Mucosa of rectum (tissue), 2 donors: ENCODE data around the gene LGALS3.

Source experiments
- H3K27ac ChIP-seq, 2 donors: one replicate each; pipeline ENCODE4 v1.7.0; 2013; ENCODE audit warnings: inconsistent platforms in 2 of 2, low read depth in 2 of 2, low read length in 2 of 2
- H3K27me3 ChIP-seq, 2 donors: one replicate each; pipeline ENCODE4 v1.7.0; 2013; ENCODE audit warnings: low read length in 2 of 2; ENCODE audit not compliant: control insufficient read depth in 2 of 2, insufficient read depth in 2 of 2
- H3K36me3 ChIP-seq, 2 donors: one replicate each; pipeline ENCODE4 v1.7.0; 2013; ENCODE audit warnings: low read length in 2 of 2; ENCODE audit not compliant: control insufficient read depth in 2 of 2, insufficient read depth in 2 of 2
- H3K4me1 ChIP-seq, 2 donors: one replicate each; pipeline ENCODE4 v1.7.0; 2013; ENCODE audit warnings: low read length in 2 of 2, mild to moderate bottlenecking in 1 of 2; ENCODE audit not compliant: control insufficient read depth in 2 of 2, insufficient read depth in 2 of 2
- H3K4me3 ChIP-seq, 2 donors: one replicate each; pipeline ENCODE4 v1.7.0; 2013; ENCODE audit warnings: low read length in 2 of 2
- H3K9ac ChIP-seq, 2 donors: one replicate each; pipeline ENCODE4 v1.7.0; 2013; ENCODE audit warnings: low read length in 2 of 2, low read depth in 1 of 2, mild to moderate bottlenecking in 1 of 2
- H3K9me3 ChIP-seq, 2 donors: one replicate each; pipeline ENCODE4 v1.7.0; 2013; ENCODE audit warnings: low read length in 2 of 2; ENCODE audit not compliant: control insufficient read depth in 2 of 2
- donor health status: healthy.
- donor health status: Normal muscosa, but diverticular disease.

The LGALS3 gene

DNA sequence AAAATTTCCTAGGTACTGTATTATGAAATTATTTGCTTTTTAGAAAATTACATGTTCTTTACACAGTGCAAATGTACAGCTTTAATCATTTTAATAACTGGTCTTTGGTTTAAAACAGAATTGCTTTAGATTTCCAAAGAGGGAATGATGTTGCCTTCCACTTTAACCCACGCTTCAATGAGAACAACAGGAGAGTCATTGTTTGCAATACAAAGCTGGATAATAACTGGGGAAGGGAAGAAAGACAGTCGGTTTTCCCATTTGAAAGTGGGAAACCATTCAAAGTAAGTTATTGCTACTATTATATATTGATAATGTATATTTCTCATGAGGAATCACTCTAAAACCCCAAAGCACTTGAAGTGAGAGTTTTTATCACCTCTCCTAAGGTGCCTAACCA lies 13.4 kb downstream of the LGALS3 start:
- Histone ChIP-seq H3K4me3 (no peak overlapping the region), H3K9me3 (no peaks in the 10 kb centered on the region), H3K4me1 (peaks cover 7 to 13% of the 10 kb centered on the region in 2 donors), H3K27me3 (no peaks in the 10 kb centered on the region), H3K9ac (no peak overlapping the region), H3K27ac (no peak overlapping the region), H3K36me3 (peaks cover 77 to 84% of the 10 kb centered on the region in 2 donors)

GRCh38 chr14:55146425-55146824 lies 17.4 kb downstream of the LGALS3 start:
- peaks cover 42 to 50% of the 10 kb centered on the region in 2 donors for H3K36me3 ChIP-seq
- no peaks in the 10 kb centered on the region for H3K27me3 ChIP-seq
- no peak overlapping the region for H3K27ac ChIP-seq
- no peaks in the 10 kb centered on the region for H3K9me3 ChIP-seq
- no peaks in the 10 kb centered on the region for H3K4me1 ChIP-seq
- no peak overlapping the region for H3K9ac ChIP-seq
- H3K4me3 ChIP-seq: no peak overlapping the region

DNA sequence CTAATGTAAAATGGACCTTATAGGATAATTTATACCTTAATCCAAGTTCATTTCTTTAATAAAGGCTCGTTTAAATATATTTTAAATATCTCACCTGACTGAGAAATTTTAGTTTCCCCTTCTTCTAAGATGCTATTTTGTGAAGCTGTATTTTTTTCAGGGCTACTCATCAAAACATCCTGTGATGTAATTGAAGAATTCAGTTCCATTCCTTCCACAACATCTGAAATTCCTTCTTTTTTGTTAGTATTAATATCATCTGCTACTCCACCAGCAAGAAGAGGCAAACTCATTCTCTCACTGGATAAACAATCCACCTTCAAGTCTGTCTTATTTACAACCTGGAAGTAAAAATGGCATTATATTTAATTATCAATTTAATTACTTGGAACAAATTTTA lies 22.5 kb downstream of the LGALS3 start:
- Histone ChIP-seq H3K9me3 (no peaks in the 10 kb centered on the region), H3K4me1 (no peaks in the 10 kb centered on the region), H3K27me3 (no peaks in the 10 kb centered on the region), H3K4me3 (no peak overlapping the region), H3K27ac (no peak overlapping the region), H3K9ac (no peak overlapping the region), H3K36me3 (peaks cover 0 to under 1% of the 10 kb centered on the region in 2 donors)

GRCh38 chr14:55152052-55152753 lies 23.2 kb downstream of the LGALS3 start:
- H3K36me3 ChIP-seq: no peaks in the 10 kb centered on the region
- no peak overlapping the region for H3K4me3 ChIP-seq
- H3K9me3 ChIP-seq: no peaks in the 10 kb centered on the region
- H3K9ac ChIP-seq: no peak overlapping the region
- H3K4me1 ChIP-seq: no peaks in the 10 kb centered on the region
- H3K27me3 ChIP-seq: no peaks in the 10 kb centered on the region
- no peak overlapping the region for H3K27ac ChIP-seq

GRCh38 chr14:55153951-55154350 lies 24.9 kb downstream of the LGALS3 start:
- Histone ChIP-seq H3K27ac (no peak overlapping the region), H3K27me3 (no peaks in the 10 kb centered on the region), H3K4me3 (no peak overlapping the region), H3K9ac (no peak overlapping the region), H3K4me1 (no peaks in the 10 kb centered on the region), H3K9me3 (no peaks in the 10 kb centered on the region), H3K36me3 (no peaks in the 10 kb centered on the region)

- H3K9ac ChIP-seq: no peak overlapping the region
- H3K27me3 ChIP-seq: no peaks in the 10 kb centered on the region
- no peaks in the 10 kb centered on the region for H3K4me1 ChIP-seq
- no peaks in the 10 kb centered on the region for H3K9me3 ChIP-seq
- H3K4me3 ChIP-seq: no peak overlapping the region
- no peaks in the 10 kb centered on the region for H3K36me3 ChIP-seq
- no peak overlapping the region for H3K27ac ChIP-seq
Measured at GRCh38 chr14:55157080-55157479, 28.0 kb downstream of the LGALS3 start.

DNA sequence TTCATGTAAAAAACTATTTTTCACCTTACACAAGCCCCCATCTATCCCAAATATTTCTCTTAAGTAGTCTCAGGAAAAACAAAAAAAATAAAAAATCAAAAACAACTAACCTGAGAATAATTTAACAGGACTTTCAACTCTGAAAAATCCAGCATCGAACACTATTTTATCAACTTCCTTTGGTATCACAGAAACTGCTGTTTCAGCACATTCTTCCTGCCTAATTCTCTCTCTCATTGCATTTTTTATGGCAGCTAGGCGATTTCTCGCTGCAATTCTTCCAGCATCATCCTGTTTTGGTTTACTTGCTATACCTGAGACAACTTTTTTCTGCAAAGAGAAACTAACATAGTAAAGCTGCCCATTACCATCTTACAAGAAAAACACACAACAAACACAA lies 29.4 kb downstream of the LGALS3 start:
- Histone ChIP-seq H3K36me3 (no peaks in the 10 kb centered on the region), H3K9ac (no peak overlapping the region), H3K27me3 (no peaks in the 10 kb centered on the region), H3K27ac (no peak overlapping the region), H3K9me3 (no peaks in the 10 kb centered on the region), H3K4me1 (no peaks in the 10 kb centered on the region), H3K4me3 (no peak overlapping the region)

DNA sequence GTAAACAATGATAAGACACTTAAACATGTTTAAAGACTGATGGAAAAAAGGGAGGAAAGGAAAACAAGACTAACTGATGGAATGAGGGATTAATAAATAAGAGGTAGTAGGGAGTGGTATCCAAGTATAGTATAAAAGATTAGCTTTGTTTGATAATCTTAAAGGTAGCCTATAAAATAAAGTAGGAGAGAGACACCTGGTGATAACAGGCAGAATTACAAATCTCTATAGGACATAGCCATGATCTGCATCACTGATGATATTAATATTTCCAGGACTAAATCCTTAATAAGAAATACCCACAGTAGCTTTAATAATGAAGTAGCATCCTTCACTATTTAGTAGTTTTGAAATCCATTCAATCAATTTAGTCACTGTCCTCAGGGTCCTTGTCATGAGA lies 31.9 kb downstream of the LGALS3 start:
- Histone ChIP-seq H3K27me3 (no peaks in the 10 kb centered on the region), H3K36me3 (no peaks in the 10 kb centered on the region), H3K4me3 (no peak overlapping the region), H3K27ac (no peak overlapping the region), H3K9ac (no peak overlapping the region), H3K9me3 (no peaks in the 10 kb centered on the region), H3K4me1 (no peaks in the 10 kb centered on the region)

DNA sequence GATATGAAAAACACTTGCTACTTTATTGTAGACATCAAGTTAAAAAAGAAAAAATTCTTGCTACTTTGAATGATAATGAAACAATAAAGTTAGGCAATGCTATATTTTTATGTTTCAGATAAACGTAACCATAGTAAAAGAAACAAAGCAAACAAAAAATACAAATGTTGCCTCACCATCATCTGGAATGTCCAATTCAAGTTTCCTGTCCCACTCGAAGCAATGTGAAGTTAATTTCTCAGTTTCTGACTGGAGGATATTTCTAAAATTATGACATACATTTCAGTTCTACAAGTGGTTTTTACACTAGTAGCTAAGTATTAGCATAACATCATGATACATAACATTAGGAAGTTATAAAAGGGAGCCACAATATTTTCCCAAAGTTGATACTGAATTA lies 41.5 kb downstream of the LGALS3 start:
- Histone ChIP-seq H3K9me3 (no peaks in the 10 kb centered on the region), H3K4me3 (no peak overlapping the region), H3K27ac (no peak overlapping the region), H3K27me3 (no peaks in the 10 kb centered on the region), H3K4me1 (no peaks in the 10 kb centered on the region), H3K9ac (no peak overlapping the region), H3K36me3 (no peaks in the 10 kb centered on the region)

DNA sequence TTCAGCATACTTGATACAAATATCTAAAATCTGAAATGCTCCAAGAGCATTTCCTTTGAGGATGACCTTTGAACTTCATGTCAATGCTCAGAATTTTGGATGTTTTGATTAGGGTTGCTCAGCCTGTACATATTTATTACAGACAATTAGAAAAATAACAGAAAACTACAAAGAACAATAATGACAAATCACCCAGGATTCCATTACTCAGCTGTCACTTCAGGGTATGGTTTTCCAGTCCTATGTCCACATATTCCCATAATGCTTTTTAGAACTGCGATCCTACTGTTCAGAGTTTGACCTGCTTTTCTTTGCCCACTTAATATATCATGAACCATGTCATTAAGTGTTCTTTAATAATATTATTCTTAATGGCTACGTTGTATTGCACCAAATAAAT lies 51.0 kb downstream of the LGALS3 start:
- H3K4me1 ChIP-seq: no peaks in the 10 kb centered on the region
- H3K4me3 ChIP-seq: no peak overlapping the region
- H3K27me3 ChIP-seq: no peaks in the 10 kb centered on the region
- H3K36me3 ChIP-seq: no peaks in the 10 kb centered on the region
- no peak overlapping the region for H3K27ac ChIP-seq
- H3K9me3 ChIP-seq: no peaks in the 10 kb centered on the region
- no peak overlapping the region for H3K9ac ChIP-seq

DNA sequence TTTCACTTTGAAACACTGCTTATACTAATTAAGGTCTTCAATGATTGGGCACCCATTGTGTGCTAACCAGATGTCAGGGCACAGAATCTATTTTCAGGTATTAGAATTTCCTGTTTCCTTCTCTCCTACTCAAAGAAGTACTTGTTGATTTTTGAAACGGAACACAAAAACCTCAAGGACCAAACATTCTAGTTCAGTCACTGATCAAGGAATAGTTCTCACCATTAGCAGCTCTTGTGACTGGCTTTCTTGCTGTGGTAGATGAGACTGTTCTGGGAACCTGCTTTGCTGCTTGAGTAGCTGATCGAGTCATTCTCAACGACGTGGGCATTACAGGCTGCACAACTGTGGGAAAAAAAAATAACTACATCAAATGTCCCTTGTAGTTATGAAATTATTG lies 51.4 kb downstream of the LGALS3 start:
- Histone ChIP-seq H3K27ac (no peak overlapping the region), H3K4me1 (no peaks in the 10 kb centered on the region), H3K36me3 (no peaks in the 10 kb centered on the region), H3K27me3 (no peaks in the 10 kb centered on the region), H3K4me3 (no peak overlapping the region), H3K9me3 (no peaks in the 10 kb centered on the region), H3K9ac (no peak overlapping the region)
